AG10803 (cell line): Measurements from ENCODE around the gene PRKAR2A.
"Not testable (repeated sequence)": the region's sequence is repeated elsewhere in the genome, so short reads cannot be mapped to it uniquely, and the experiment has no call there.

Experiments
- DNase-seq: peaks from one replicate; pipeline ENCODE4 v3.0.0; 2010; ENCODE audit warnings: low read depth
- H3K4me3 ChIP-seq: 2 replicates; pipeline ENCODE4 v1.5.1; 2011; ENCODE audit warnings: mild to moderate bottlenecking, low read length, control low read depth
- CTCF ChIP-seq: conservative IDR thresholded peaks from 2 replicates; pipeline ENCODE4 v1.5.1; 2011; ENCODE audit warnings: mild to moderate bottlenecking, low read length, control low read depth, inconsistent platforms

Gene PRKAR2A

GRCh38 chr3:48770192-48770502, 77.5 kb downstream of the PRKAR2A start:
- no peak overlapping the region for H3K4me3 ChIP-seq
- TF ChIP-seq CTCF, result no peak
- no peak for DNase-seq

GRCh38 chr3:48765376-48765775, 82.3 kb downstream of the PRKAR2A start:
- no peak for TF ChIP-seq CTCF
- no peak overlapping the region for H3K4me3 ChIP-seq
- DNase-seq, result no peak

GRCh38 chr3:48762816-48763215, 84.9 kb downstream of the PRKAR2A start:
- no peak overlapping the region for H3K4me3 ChIP-seq
- TF ChIP-seq CTCF, result no peak
- DNase-seq, result no peak

GRCh38 chr3:48759991-48760540, 87.6 kb downstream of the PRKAR2A start:
- not testable (repeated sequence) for DNase-seq, H3K4me3 ChIP-seq

GRCh38 chr3:48759531-48759930, 88.1 kb downstream of the PRKAR2A start:
- H3K4me3 ChIP-seq, DNase-seq: not testable (repeated sequence)

- no peak overlapping the region for H3K4me3 ChIP-seq
- DNase-seq, result no peak
- TF ChIP-seq CTCF, result no peak
These were observed 88.6 kb downstream of the PRKAR2A start for GRCh38 chr3:48759071-48759470.

GRCh38 chr3:48756640-48757039, 91.0 kb downstream of the PRKAR2A start:
- no peak for DNase-seq
- no peak for TF ChIP-seq CTCF
- H3K4me3 ChIP-seq, result no peak overlapping the region

GRCh38 chr3:48750856-48751255, 96.8 kb downstream of the PRKAR2A start:
- no peak for DNase-seq

More at GRCh38 chr3:48750856-48751255, 96.8 kb downstream of the PRKAR2A start:
- no peak overlapping the region for H3K4me3 ChIP-seq
- no peak for TF ChIP-seq CTCF
